ENCODE data around the gene KAZN. TPM values are rescaled to one million over a fixed set of nuclear protein-coding genes. Genes with fewer than 3 reads are reported as not detected.

Gene KAZN
- polyA plus RNA-seq, 1 donor from 2014 or later: 20.6 TPM

DNA sequence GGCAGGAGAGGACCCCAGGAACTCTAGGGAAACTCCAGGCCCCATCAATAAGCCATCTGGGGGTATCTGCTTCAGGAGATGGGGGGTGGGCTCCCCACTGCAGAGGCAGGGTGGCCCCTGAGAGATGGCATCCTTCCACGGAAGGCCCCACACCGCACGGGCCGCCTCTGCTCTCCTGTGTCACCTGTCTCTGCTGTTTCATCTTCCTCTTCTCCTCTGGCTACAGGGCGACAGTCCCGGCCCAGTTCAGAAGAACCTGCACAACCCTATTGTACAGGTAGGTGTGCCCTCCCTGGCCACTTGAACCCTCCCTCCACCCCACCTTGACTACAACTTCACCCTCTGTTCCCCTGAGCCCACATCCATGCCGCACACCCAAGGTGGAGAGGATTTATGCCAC, 464.9 kb downstream of the KAZN start:
- Histone ChIP-seq H3K79me2 (replicated peaks; ENCODE audit: insufficient read depth, low read length) (no peaks in the 10 kb centered on the region), H3K27ac (ENCODE audit: low read length) (no peak overlapping the region), H3K4me3 (ENCODE audit: low read length) (no peak overlapping the region), H3K36me3 (ENCODE audit: insufficient read depth, low read length) (peaks cover 6% of the 10 kb centered on the region), H4K20me1 (ENCODE audit: insufficient read depth) (no peaks in the 10 kb centered on the region), H3F3A (ENCODE audit: insufficient read depth, low read length, poor library complexity, severe bottlenecking) (no peaks in the 10 kb centered on the region), H3K9ac (ENCODE audit: low read length) (no peak overlapping the region), H2AFZ (ENCODE audit: low read depth, low read length) (no peak overlapping the region), H3K4me2 (ENCODE audit: low read length) (no peak overlapping the region), H3K9me3 (ENCODE audit: low read length) (no peaks in the 10 kb centered on the region), H3K27me3 (ENCODE audit: insufficient read depth, low read depth, low read length) (no peaks in the 10 kb centered on the region), H3K9me2 (ENCODE audit: insufficient read depth, low read length) (no peaks in the 10 kb centered on the region)
- TF ChIP-seq, protein P1, sequence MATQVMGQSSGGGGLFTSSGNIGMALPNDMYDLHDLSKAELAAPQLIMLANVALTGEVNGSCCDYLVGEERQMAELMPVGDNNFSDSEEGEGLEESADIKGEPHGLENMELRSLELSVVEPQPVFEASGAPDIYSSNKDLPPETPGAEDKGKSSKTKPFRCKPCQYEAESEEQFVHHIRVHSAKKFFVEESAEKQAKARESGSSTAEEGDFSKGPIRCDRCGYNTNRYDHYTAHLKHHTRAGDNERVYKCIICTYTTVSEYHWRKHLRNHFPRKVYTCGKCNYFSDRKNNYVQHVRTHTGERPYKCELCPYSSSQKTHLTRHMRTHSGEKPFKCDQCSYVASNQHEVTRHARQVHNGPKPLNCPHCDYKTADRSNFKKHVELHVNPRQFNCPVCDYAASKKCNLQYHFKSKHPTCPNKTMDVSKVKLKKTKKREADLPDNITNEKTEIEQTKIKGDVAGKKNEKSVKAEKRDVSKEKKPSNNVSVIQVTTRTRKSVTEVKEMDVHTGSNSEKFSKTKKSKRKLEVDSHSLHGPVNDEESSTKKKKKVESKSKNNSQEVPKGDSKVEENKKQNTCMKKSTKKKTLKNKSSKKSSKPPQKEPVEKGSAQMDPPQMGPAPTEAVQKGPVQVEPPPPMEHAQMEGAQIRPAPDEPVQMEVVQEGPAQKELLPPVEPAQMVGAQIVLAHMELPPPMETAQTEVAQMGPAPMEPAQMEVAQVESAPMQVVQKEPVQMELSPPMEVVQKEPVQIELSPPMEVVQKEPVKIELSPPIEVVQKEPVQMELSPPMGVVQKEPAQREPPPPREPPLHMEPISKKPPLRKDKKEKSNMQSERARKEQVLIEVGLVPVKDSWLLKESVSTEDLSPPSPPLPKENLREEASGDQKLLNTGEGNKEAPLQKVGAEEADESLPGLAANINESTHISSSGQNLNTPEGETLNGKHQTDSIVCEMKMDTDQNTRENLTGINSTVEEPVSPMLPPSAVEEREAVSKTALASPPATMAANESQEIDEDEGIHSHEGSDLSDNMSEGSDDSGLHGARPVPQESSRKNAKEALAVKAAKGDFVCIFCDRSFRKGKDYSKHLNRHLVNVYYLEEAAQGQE (IDR thresholded peaks at IDR 0.05; ENCODE audit: borderline replicate concordance): no peak
- TF ChIP-seq MXI1 (conservative IDR thresholded peaks at IDR 0.05; ENCODE audit: poor library complexity, severe bottlenecking) (no peak), EP300 (conservative IDR thresholded peaks at IDR 0.05; ENCODE audit: poor library complexity, severe bottlenecking) (no peak), CTCF (IDR thresholded peaks at IDR 0.05; ENCODE audit: poor library complexity, severe bottlenecking) (no peak), POLR2AphosphoS5 (IDR thresholded peaks at IDR 0.05) (no peak), TAF1 (IDR thresholded peaks at IDR 0.05; ENCODE audit: low read depth) (no peak), RAD21 (conservative IDR thresholded peaks at IDR 0.05) (no peak)

GRCh38 chr1:15063783-15064182, 465.3 kb downstream of the KAZN start:
- no peaks in the 10 kb centered on the region for H3K9me3 ChIP-seq (ENCODE audit: low read length)
- H2AFZ ChIP-seq (ENCODE audit: low read depth, low read length): no peak overlapping the region
- no peak overlapping the region for H3K4me3 ChIP-seq (ENCODE audit: low read length)
- no peaks in the 10 kb centered on the region for H3K79me2 ChIP-seq (replicated peaks; ENCODE audit: insufficient read depth, low read length)
- H3K36me3 ChIP-seq (ENCODE audit: insufficient read depth, low read length): peaks cover 6% of the 10 kb centered on the region
- no peaks in the 10 kb centered on the region for H3K27me3 ChIP-seq (ENCODE audit: insufficient read depth, low read depth, low read length)
- H4K20me1 ChIP-seq (ENCODE audit: insufficient read depth): no peaks in the 10 kb centered on the region
- H3K27ac ChIP-seq (ENCODE audit: low read length): no peak overlapping the region
- TF ChIP-seq POLR2AphosphoS5 (IDR thresholded peaks at IDR 0.05) (no peak), SMC3 (conservative IDR thresholded peaks at IDR 0.05; ENCODE audit: poor library complexity) (no peak), MXI1 (conservative IDR thresholded peaks at IDR 0.05; ENCODE audit: poor library complexity, severe bottlenecking) (no peak), CTCF (IDR thresholded peaks at IDR 0.05; ENCODE audit: poor library complexity, severe bottlenecking) (no peak), TAF1 (IDR thresholded peaks at IDR 0.05; ENCODE audit: low read depth) (no peak), RAD21 (conservative IDR thresholded peaks at IDR 0.05) (no peak), EP300 (conservative IDR thresholded peaks at IDR 0.05; ENCODE audit: poor library complexity, severe bottlenecking) (no peak)
- TF ChIP-seq, protein P1 (IDR thresholded peaks at IDR 0.05; ENCODE audit: borderline replicate concordance): no peak
- no peaks in the 10 kb centered on the region for H3K9me2 ChIP-seq (ENCODE audit: insufficient read depth, low read length)
- no peaks in the 10 kb centered on the region for H3F3A ChIP-seq (ENCODE audit: insufficient read depth, low read length, poor library complexity, severe bottlenecking)
- no peak overlapping the region for H3K9ac ChIP-seq (ENCODE audit: low read length)
- no peak overlapping the region for H3K4me2 ChIP-seq (ENCODE audit: low read length)
